ENCODE results near the gene F2RL1.
"Not testable (repeated sequence)": the region's sequence is repeated elsewhere in the genome, so short reads cannot be mapped to it uniquely, and the experiment has no call there.

The F2RL1 gene

GRCh38 chr5:76781775-76782174 is 37.1 kb upstream of the F2RL1 start:
- TF ChIP-seq CTCF (IDR thresholded peaks at IDR 0.05) = no peak
- Histone ChIP-seq H3K27me3 (no peaks in the 10 kb centered on the region), H3K9me3 (no peaks in the 10 kb centered on the region), H3K4me3 (ENCODE audit: low read depth in 1 of 2, low read length in 1 of 2) (no peak overlapping the region), H3K36me3 (no peaks in the 10 kb centered on the region), H3K4me1 (ENCODE audit: control insufficient read depth in 1 of 2, insufficient read depth in 1 of 2, low read depth in 1 of 2, low read length in 1 of 2) (peaks cover 14 to 18% of the 10 kb centered on the region in 2 experiments), H3K27ac (no peak overlapping the region)

GRCh38 chr5:76782444-76782843 is 36.4 kb upstream of the F2RL1 start:
- H3K27ac ChIP-seq = no peak overlapping the region
- H3K27me3 ChIP-seq = no peaks in the 10 kb centered on the region
- no peak overlapping the region for H3K4me3 ChIP-seq (ENCODE audit: low read depth in 1 of 2, low read length in 1 of 2)
- no peaks in the 10 kb centered on the region for H3K9me3 ChIP-seq
- no peaks in the 10 kb centered on the region for H3K36me3 ChIP-seq
- H3K4me1 ChIP-seq (ENCODE audit: control insufficient read depth in 1 of 2, insufficient read depth in 1 of 2, low read depth in 1 of 2, low read length in 1 of 2) = peaks cover 14 to 18% of the 10 kb centered on the region in 2 experiments
- TF ChIP-seq CTCF (IDR thresholded peaks at IDR 0.05) = no peak

GRCh38 chr5:76787237-76787636 is 31.6 kb upstream of the F2RL1 start:
- H3K27me3 ChIP-seq = no peaks in the 10 kb centered on the region
- no peak overlapping the region for H3K27ac ChIP-seq
- H3K36me3 ChIP-seq = no peaks in the 10 kb centered on the region
- TF ChIP-seq CTCF (IDR thresholded peaks at IDR 0.05) = no peak
- no peak overlapping the region for H3K4me3 ChIP-seq (ENCODE audit: low read depth in 1 of 2, low read length in 1 of 2)
- peaks cover 0 to 6% of the 10 kb centered on the region in 2 experiments for H3K4me1 ChIP-seq (ENCODE audit: control insufficient read depth in 1 of 2, insufficient read depth in 1 of 2, low read depth in 1 of 2, low read length in 1 of 2)
- H3K9me3 ChIP-seq = no peaks in the 10 kb centered on the region

- H3K4me1 ChIP-seq (ENCODE audit: control insufficient read depth in 1 of 2, insufficient read depth in 1 of 2, low read depth in 1 of 2, low read length in 1 of 2) = peaks cover 0 to 6% of the 10 kb centered on the region in 2 experiments
- no peak overlapping the region for H3K4me3 ChIP-seq (ENCODE audit: low read depth in 1 of 2, low read length in 1 of 2)
- H3K9me3 ChIP-seq = no peaks in the 10 kb centered on the region
- H3K27me3 ChIP-seq = no peaks in the 10 kb centered on the region
- no peak overlapping the region for H3K27ac ChIP-seq
- no peaks in the 10 kb centered on the region for H3K36me3 ChIP-seq
- TF ChIP-seq CTCF (IDR thresholded peaks at IDR 0.05) = no peak
Measured at GRCh38 chr5:76788362-76788761, 30.5 kb upstream of the F2RL1 start.

- H3K27me3 ChIP-seq; H3K4me3 ChIP-seq (ENCODE audit: low read depth in 1 of 2, low read length in 1 of 2); H3K27ac ChIP-seq; H3K36me3 ChIP-seq; H3K9me3 ChIP-seq; H3K4me1 ChIP-seq (ENCODE audit: control insufficient read depth in 1 of 2, insufficient read depth in 1 of 2, low read depth in 1 of 2, low read length in 1 of 2): not testable (repeated sequence)
Measured at GRCh38 chr5:76789275-76789674, 29.6 kb upstream of the F2RL1 start.

- TF ChIP-seq CTCF (IDR thresholded peaks at IDR 0.05) = no peak
- H3K9me3 ChIP-seq = no peaks in the 10 kb centered on the region
- H3K4me1 ChIP-seq (ENCODE audit: control insufficient read depth in 1 of 2, insufficient read depth in 1 of 2, low read depth in 1 of 2, low read length in 1 of 2) = peaks cover 0 to 13% of the 10 kb centered on the region in 2 experiments
- no peaks in the 10 kb centered on the region for H3K27me3 ChIP-seq
- H3K4me3 ChIP-seq (ENCODE audit: low read depth in 1 of 2, low read length in 1 of 2) = no peak overlapping the region
- H3K27ac ChIP-seq = no peak overlapping the region
- H3K36me3 ChIP-seq = no peaks in the 10 kb centered on the region
Measured at GRCh38 chr5:76789991-76790581, 28.7 kb upstream of the F2RL1 start.

All from neutrophil (primary cell).